NK-92 treated with Interleukin-12 subunit alpha and Interleukin-12 subunit beta, amount 100 ng/mL, for 24 hours (cell line): ENCODE data around the gene PDCD1LG2.
"Not testable (repeated sequence)": the region's sequence is repeated elsewhere in the genome, so short reads cannot be mapped to it uniquely, and the experiment has no call there.

ENCODE experiments used
- DNase-seq: peaks from one replicate; lab custom pipeline; 2025; lab: John Stamatoyannopoulos, UW

PDCD1LG2 gene

DNA sequence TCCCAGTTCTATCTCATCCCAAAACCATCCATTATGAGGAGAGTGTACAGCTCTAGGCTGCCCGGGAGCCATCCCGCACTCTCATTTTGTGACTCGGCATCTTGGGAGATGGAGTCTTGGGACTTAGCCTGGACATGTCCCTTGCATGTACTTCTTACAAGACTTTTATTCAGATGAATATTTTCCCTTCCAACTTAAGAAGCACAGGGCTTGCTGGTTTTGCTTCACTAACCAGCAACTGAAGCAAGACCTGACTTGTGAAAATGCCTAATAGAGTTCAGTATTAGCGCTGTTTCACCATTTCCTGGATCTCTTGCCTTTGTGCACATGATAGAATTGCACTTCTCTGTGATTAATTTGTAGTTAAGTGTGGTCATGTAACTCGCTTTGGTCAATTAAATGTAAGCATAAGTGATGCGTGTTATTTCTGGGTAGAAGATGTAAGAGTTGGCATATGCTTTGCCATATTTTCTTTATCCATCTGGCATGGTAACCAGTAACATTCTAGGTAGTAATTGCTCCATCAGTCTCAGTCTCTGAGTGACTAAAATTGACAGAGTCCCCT, 55.8 kb downstream of the PDCD1LG2 start:
- no peak for DNase-seq

DNA sequence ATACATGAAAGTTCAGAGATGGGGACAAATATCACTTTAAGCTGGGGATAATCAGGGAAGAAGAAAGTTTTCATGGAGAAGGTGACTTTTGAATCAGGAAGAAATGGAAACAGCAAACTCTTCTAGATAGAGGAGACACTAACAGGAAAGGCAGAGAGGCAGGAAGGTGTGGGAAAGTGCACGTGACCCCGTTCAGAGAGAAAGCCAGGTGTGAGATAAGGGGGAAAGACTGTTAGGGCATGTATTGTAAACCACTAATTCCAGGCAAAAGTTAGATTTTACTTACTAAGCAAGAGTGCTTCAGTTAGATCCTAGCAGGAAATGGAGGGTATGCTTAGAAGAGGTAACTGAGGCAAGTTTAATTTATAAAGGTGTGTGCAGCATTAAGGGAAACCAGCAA, 58.5 kb downstream of the PDCD1LG2 start:
- no peak for DNase-seq

DNA sequence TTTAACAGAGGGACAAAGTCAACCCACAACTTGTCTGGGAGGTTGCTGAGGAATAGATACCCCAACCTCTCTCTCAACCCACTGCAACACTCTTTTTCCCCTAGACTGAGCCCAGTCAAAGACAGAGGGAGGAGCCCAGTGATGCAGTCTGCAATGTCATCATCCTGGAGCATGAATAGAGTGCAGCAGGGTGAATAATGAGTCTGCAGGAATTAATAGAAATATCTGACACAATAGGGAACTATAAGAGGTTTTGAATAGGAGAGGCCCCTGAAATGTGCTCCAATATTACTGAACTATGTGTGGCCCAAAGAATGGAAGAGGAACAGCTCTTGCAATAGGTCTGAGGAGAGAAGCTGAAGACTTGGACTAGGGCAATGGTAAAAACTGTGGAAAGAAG, 59.1 kb downstream of the PDCD1LG2 start:
- no peak for DNase-seq

DNA sequence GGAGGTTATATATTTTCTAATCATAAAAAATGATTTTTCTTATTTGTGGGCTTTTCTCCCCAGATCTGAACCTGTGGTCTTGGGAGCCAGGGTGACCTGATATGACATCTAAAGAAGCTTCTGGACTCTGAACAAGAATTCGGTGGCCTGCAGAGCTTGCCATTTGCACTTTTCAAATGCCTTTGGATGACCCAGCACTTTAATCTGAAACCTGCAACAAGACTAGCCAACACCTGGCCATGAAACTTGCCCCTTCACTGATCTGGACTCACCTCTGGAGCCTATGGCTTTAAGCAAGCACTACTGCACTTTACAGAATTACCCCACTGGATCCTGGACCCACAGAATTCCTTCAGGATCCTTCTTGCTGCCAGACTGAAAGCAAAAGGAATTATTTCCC, 59.6 kb downstream of the PDCD1LG2 start:
- DNase-seq, result no peak

DNA sequence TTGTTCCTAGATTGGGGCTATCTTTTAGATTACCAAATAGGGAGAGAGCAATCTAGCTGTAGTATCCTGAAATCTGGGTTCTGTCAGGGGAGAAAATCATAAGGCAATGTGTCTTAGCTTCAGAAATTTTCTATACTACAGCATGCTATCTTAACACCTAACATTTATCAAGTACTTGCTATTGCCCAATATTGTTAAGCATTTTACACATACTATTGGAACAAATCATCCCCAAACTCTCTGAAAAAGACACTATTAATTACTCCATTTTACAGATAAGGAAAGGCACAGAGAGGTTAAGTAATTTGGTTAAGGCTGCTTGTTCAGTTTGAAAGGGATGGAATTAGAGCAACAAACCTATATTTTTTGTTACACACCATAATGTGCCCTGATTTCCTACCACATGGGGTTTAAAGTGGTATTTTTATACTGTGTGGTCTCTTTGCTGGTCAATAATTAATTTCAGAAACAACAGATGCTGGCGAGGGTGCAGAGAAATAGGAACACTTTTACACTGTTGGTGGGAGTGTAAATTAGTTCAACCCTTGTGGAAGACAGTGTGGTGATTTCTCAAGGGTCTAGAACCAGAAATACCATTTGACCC, 61.4 kb downstream of the PDCD1LG2 start:
- no peak for DNase-seq

DNA sequence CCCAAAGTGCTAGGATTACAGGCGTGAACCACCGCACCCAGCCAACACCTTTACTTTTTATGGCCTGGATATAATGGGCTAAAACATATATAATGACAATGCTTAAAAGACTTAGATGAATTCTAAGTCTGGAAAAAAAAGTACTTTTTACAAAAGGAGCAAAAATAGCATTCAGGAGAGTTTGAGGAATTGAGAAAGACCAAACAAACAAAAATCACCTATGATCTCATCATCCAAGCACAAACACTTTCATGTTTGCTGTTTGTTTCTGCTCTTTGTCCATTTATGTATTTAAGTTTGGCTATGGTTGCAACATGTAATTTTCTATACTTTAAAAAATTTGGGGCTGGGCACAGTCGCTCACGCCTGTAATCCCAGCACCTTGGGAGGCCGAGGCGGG, 63.8 kb downstream of the PDCD1LG2 start:
- no peak for DNase-seq

DNA sequence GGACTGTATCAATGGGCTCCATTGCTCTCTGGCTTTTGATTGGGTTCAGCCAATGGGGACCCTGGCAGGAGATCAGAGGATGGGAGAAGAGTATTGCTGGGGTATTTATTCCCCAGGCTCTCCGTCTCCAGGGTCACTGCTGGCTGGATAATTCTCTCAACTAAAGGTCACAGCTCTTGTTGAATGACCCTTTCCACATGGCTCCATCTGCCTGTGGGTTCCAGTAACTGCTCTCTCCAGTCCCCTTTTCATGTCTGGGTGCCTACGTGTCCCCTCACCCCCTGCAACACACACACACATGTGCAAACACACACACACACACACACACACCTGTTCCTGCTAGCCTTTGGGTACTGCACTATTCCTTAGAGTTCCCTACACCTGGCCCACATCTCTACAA, 64.7 kb downstream of the PDCD1LG2 start:
- no peak for DNase-seq

DNA sequence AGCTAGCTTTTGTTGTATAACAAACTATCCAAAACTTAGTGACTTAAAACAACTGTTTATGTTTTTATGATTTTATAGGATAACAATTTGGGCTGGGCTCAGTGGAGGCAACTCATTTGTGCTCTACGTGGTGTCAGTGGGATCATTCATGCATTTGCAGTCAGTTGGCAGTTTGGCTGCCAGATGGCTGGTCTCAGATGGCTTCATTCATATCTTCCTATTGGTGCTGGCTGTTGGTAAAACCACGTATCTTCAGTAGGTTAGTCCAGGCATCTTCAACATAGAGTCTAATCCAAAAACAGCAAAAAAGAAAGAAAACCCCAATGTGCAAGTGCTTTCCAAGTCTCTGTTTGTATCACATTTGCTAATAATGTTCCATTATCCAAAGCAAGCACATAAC, 66.9 kb downstream of the PDCD1LG2 start:
- DNase-seq, result no peak

DNA sequence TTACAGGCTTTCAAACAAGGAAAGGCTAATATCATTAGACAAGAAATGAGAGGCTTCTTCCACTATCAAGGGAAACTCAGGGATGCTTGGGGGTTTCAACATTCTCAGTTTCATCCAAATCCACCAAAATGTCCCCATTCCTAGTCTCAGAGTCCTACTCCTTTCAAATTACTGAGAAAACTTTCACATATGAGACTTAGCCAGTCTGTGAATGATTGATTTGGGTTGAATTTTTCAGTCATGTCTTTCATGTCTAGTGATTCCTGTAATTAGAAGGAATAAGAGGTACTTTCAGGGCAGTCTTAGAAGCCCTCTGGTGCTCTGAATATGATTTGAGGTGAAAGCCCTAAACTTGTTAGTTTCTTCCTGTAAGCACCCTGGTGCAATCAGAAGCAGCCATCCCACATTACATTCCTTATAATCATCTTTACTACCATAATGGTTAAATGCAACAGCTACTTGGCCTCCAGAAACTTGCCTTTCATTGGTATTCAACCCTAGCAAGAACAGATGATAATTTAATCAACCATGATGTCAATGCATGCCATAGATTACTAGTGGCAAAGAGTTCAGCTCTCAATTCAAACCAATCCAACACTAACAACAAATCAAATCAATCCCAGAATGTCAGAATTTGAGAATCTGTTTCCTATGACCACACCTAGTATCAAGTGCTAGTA, 67.8 kb downstream of the PDCD1LG2 start:
- no peak for DNase-seq

DNA sequence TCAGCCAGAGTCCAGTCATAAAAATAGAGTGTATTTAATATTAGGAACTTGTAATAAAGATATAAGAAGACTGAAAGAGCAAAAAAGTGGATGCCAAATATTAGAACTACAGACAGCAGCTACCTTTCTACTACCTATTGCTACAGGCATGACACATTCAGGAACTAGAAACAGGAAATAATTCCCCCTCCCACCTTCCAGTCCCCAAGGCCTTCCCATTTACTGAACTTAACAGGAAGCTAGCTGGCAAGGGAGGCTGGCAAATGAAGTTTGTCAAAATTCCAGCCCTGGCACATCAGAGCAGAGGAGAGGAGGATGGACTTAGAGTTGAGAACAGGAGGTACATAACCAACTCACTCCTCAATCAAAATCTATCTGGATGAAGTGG, 68.4 kb downstream of the PDCD1LG2 start:
- DNase-seq, result no peak

DNA sequence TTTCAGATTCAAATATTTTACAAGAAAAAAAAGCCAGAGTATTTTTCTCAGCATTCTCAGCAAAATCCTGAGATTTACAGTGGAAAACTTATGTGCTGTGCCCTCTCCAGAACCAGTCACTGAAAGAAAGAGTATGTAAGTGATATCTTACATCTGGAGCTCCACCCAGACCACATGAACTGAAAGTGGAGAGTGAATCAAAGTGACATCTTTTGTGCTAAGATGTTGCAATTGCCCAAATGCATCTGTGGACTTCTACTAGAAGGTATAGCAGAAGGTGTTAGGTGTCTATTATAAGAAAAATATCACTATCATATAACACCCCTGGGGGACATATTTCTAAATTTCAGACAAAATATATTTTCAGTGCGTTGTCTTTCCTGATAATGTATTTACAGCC, 69.5 kb downstream of the PDCD1LG2 start:
- DNase-seq, result no peak

DNA sequence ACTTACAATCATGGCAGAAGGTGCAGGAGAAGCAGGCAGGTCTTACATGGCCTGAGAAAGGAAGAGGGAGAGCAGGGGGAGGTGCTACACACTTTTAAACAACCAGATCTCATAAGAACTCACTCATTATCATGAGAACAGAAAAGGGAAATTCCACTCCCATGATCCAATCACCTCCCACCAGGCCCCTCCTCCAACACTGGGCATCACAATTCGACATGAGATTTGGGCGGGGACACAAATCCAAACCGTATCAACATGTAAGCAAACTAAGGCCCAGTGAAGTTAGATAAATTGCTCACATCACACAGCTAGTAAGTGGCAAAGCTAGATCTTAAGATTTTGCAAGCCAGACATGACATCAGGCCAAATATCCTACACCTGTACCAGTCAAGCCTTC, 70.3 kb downstream of the PDCD1LG2 start:
- DNase-seq, result no peak

DNA sequence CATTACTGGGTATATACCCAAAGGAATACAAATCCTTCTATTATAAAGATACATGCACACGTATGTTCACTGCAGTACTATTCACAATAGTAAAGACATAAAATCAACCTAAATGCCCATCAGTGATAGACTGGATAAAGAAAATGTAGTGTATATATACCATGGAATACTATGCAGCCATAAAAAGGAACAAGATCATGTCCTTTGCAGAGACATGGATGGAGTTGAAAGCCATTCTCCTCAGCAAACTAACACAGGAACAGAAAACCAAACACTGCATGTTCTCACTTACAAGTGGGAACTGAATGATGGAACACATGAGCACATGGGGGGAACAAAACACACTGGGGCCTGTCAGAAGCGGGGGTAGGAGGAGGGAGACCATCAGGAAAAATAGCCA, 71.4 kb downstream of the PDCD1LG2 start:
- DNase-seq, result not testable (repeated sequence)

DNA sequence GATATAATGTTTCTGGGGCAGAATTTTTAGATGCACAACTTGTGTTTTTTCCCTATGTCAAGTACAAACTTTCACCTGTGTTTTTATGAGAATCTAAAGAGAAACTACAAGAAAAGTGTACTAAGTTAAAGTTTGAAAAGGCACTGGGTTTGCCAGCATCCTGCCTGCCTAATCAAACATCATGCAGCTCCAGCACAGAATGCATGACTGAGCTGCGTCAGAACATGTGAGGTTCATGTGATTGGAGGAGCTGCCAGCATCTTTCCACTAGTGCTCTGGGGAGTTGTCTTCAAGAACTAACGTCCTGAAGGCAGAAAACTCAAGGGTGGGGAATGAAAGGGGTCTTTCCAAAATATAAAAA, 72.5 kb downstream of the PDCD1LG2 start:
- DNase-seq, result no peak

DNA sequence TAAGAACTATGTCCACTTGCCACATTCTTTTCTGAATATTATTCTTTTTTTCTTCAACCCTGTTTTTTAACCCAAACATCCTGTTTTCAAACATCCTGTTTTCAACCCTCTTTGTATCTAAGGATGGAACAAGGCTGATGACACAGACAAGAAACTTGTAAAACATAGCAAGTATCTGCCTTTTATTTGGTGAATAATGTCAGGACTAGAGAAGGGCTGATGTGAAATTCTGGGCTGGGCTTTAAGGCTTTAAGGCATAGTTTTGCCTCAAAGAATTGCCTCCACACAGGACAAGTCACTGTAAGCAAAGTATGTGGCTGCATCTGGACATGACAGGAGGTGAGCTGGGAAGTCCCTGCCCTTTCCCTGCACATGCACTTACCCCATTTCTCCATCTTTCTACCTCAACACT, 76.1 kb downstream of the PDCD1LG2 start:
- DNase-seq, result no peak

DNA sequence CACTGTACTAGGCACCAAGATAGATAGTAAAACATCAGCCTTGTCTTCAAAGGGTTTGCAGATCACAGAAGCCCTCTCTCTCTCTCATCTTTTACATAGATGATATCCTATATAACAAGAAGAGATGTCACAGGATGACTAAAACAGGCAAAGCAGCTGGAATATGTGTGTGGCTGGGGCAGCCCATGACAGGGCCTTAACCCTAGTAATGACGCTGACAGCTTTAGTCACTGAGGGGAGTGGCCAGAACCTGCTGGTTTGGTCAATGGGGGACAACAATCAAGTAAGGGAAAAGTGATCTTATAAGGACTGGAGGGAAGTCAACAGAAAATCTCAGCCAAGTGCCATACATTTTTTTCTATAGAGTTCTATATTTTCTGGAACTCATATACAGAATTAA, 76.7 kb downstream of the PDCD1LG2 start:
- no peak for DNase-seq

DNA sequence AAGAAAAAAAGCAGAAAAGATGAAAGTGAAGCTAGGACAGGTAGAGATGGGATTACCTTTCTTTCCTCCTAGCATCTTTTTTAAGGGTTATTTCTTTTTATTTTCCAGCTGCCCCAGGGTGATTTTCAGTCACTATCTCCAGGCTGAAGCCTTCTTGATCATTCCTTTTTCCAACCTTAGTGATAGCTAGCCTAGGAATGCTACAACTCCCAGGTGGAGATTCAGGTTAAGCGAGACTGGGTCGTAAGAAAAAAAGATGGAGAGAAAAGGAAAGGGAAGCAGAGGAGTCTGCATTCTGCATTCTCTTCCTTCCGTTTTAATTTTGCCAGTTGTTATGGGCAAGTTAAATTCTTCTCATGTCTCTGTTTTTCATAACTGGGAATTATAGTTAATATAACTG, 81.9 kb downstream of the PDCD1LG2 start:
- no peak for DNase-seq

DNA sequence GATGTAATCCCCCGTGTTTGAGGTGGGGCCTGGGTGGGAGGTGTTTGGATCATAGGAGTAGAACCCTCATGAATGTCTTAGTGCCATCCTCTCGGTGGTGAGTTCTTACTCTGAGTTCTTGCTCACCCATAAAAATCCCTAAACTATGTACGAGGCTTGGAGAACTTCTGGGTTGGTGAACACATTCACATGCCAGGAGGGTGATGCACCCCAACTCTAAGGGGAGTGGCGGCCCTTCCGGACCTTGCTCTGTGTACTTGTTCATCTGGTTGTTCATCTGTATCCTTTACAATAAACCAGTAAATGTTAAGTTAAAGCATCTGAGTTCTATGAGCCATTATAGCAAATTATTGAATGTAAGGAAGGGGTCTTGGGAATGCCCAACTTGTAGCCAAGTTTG, 82.6 kb downstream of the PDCD1LG2 start:
- DNase-seq, result no peak

DNA sequence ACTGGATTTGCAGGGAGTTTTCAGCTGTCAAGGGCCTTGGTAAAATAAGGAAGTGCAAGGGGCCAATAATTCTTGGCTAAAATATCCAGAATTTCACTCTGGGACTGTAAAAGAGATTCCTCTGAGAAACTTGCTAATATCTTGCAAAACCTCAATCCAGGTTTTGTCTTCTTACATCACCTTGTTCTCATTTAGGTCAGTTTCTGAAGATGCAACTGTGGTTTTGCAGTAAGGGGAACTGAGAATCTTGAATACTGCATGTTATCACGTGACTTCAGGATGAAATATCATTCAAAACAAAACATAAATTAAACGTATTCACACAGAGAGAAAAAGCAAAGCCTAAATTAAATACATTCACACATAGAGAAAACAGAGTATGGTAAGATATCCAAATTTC, 83.6 kb downstream of the PDCD1LG2 start:
- no peak for DNase-seq

DNA sequence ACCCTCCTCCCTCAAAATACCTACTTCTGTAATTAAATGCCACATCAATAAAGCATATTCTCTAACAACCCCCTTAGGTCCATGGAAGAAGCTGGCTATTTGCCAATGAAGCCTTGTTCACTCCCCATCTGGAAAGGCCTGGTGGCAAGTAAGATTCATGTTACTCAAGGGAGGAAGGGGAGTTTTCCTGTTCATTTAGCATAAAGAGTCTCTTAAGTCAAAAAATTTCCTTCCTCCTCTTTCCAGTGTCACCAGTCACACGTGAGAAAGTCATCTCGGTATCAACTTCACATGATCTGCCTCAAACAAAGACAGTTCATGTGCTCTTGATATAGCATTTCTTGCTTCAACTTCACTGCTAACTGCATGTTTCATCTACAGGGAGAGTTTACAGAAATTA, 85.8 kb downstream of the PDCD1LG2 start:
- DNase-seq, result no peak

DNA sequence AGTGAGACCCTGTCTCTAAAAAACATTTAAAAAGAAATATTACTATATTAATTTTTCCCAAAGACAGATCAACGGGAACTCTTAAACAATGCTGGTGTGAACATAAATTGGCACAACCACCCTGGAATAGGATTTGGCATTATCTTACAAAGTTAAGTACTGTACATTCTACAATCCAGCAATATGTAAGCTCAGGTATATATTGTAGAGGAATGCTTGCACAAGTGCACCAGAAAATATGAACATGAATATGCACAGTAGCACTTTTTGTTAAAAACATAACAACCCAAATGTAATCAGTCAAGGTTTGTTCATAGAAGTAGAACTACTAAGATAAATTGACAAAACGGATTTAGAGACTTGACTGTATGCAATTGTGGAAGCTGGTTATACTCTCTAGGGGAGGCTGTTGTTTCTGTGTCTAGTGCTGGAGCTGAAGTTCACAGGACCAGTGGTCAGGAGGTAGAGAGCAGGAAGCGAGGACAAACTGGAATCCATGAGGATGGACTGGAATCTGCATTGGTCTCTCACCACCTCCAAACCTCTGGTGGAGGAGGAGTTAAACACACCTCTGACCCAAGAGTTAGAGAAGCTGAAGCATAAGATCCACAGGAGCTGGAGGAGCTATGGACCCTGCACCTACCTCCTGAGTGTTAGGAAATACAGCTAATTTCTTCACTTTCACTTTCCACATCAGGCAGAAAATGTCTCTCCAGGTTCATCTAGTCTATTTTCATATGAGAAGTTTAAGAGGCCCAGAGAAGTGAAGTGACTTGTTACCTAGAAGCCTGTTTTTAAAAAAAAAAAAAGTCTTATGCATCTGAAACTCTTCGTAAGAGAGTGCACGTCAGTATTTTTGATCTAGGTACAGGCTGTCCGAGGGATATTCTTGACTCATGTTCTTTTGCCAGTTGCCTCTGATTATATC, 98.2 kb downstream of the PDCD1LG2 start:
- no peak for DNase-seq

DNA sequence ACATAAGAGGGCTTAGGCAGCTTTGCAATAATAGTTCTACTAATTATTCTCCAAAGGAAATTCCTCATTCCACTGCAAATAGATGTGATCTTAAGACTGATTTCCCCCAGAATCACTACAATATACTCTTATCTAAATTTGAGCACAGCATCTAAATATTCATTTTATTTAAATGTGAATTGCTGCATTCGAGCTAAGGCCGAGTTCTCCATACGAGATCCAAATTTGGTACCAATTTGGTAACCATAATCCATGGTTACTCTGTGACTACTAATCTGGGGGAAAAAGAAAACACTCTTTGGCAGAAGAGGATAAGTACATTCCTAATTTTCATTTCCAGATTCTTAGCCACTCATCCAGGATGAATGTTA, 98.9 kb downstream of the PDCD1LG2 start:
- DNase-seq, result no peak

DNA sequence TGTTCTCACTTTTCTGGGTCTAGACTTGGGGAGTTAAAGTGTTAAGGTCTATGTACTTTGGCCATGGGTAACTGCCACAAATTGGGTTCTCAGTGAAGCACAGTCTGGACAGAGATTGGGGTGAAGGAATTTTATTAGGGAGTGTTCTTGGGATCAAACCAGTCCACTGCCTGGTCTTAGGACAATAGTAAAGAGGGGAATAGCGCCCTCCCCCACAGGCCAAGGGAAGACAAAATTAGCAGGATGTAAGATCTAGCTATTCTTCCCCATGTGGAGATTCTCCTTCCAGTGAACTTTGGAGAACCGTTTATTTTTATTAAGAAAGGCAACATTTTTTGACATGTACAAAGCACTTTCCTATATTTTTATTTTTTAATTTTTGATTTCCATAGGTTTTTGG, 100.2 kb downstream of the PDCD1LG2 start:
- DNase-seq, result no peak
